A673 (cell line): Measurements from ENCODE around the gene PEX14. TPM values are rescaled to one million over a fixed set of nuclear protein-coding genes. Genes with fewer than 3 reads are reported as not detected.

ENCODE experiments used
- BruUV-seq: library from RNA; stranded (reverse); fragments of 400-500 nt; replicated peaks from 2 replicates; lab custom pipeline; 2021; lab: Mats Ljungman, UMichigan
- CTCF ChIA-PET: fragments of 300-600 bp; sonication (Branson Sonifier 250); formaldehyde crosslinking; loops from one replicate; lab custom pipeline; 2022; ENCODE audit warnings: antibody characterized with exemption; lab: Charles Lee
- POLR2A ChIA-PET: fragments of 300-600 bp; sonication (Branson Sonifier 250); formaldehyde crosslinking; loops from one replicate; lab custom pipeline; 2022; ENCODE audit warnings: antibody characterized with exemption; ENCODE audit not compliant: low non-redundant PET; lab: Charles Lee
- DNase-seq: peaks from one replicate; pipeline ENCODE4 v3.0.0-alpha.2; 2015; ENCODE audit warnings: low spot score
- H3K27ac ChIP-seq: fragments of 200-600 bp; sonication (generic); 2 replicates; pipeline ENCODE4 v1.5.1; 2016; ENCODE audit warnings: mixed run types, low read depth, mild to moderate bottlenecking, mixed read lengths, antibody characterized with exemption, low read length; ENCODE audit not compliant: poor library complexity, severe bottlenecking
- H3K27me3 ChIP-seq: fragments of 200-600 bp; sonication (generic); replicated peaks from 2 replicates; pipeline ENCODE4 v1.6.1; 2017; ENCODE audit warnings: mixed run types, low read depth, mild to moderate bottlenecking, mixed read lengths, antibody characterized with exemption, low read length; ENCODE audit not compliant: insufficient read depth, poor library complexity
- H3K36me3 ChIP-seq: fragments of 200-600 bp; sonication (generic); 2 replicates; pipeline ENCODE4 v1.6.1; 2016; ENCODE audit warnings: mixed run types, mild to moderate bottlenecking, mixed read lengths, antibody characterized with exemption, low read length; ENCODE audit not compliant: insufficient read depth, poor library complexity, severe bottlenecking
- H3K4me1 ChIP-seq: fragments of 200-600 bp; sonication (generic); 2 replicates; pipeline ENCODE4 v1.6.1; 2017; ENCODE audit warnings: mixed run types, mild to moderate bottlenecking, mixed read lengths, antibody characterized with exemption, low read length; ENCODE audit not compliant: insufficient read depth, poor library complexity, severe bottlenecking
- H3K4me3 ChIP-seq: fragments of 200-600 bp; sonication (generic); 2 replicates; pipeline ENCODE4 v1.5.1; 2016; ENCODE audit warnings: low read depth, mixed run types, mild to moderate bottlenecking, mixed read lengths, low read length; ENCODE audit not compliant: poor library complexity, severe bottlenecking
- H3K9me3 ChIP-seq: fragments of 200-600 bp; sonication (generic); 2 replicates; pipeline ENCODE4 v1.6.1; 2016; ENCODE audit warnings: mixed run types, low read depth, mild to moderate bottlenecking, mixed read lengths, antibody characterized with exemption, low read length; ENCODE audit not compliant: poor library complexity, severe bottlenecking
- EZH2 ChIP-seq: fragments of 200-600 bp; sonication (generic); IDR thresholded peaks from 2 replicates; pipeline ENCODE4 v1.6.1; 2017; ENCODE audit warnings: borderline replicate concordance, low read depth, mild to moderate bottlenecking, mixed read lengths, antibody characterized with exemption, low read length; ENCODE audit not compliant: poor library complexity, severe bottlenecking
- intact Hi-C: fragments of 100-400 bp; cut with micrococcal nuclease; formaldehyde crosslinking; loops from one replicate; pipeline ENCODE4 v1.10.0; 2022; ENCODE audit not compliant: unreplicated experiment
- total RNA-seq: library from RNA; stranded (reverse); gene quantifications from 2 replicates; pipeline ENCODE4 v1.2.3, GENCODE V29; 2021
- TF ChIP-seq, protein P1 (sequence below): fragments of 300-800, 200-600 bp; sonication (generic); conservative IDR thresholded peaks from 2 replicates; pipeline ENCODE4 v1.5.1; 2017; ENCODE audit warnings: low read depth, mild to moderate bottlenecking, antibody characterized with exemption, low read length, moderate library complexity, mixed read lengths

Gene PEX14
- total RNA-seq, 1 experiment from 2014 or later, result 26.8 TPM

DNA sequence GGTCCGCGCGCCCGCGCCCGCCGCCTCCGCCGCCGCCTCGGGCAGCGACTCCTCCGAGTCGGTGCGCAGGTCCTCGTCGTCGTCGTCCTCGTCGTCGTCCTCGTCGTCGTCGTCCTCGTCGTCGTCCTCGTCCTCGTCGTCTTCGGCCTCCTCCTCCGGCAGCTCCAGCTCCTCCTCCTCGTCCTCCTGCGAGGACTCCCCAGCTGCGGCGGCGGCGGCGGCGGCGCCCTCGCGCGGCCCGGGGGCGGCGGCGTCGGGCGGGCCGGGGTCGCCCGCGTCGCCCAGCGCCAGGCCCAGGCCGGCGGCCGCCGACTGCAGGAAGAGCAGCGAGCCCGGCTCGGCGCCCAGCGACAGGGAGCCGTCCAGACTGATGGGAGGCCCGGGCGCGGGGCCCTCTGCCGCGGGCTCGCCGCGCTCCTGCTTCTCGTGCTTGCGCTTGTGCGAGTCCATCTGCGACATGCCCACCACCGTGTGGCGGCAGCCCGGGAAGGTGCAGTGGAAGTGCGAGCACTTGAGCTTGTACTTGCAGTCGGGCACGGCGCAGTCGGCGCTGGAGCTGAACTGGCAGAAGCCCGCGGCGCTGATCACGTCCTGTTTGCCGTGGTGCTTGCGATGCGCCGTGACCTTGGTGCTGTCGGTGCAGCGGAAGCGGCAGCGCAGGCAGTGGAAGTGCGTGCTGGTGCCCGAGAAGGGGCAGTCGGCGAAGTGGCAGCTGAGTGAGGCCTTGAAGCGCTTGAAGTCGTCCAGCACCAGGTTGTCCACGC is 164.4 kb downstream of the PEX14 start:
- Histone ChIP-seq H3K27ac (no peak overlapping the region), H3K4me3 (no peak overlapping the region), H3K9me3 (no peaks in the 10 kb centered on the region), H3K4me1 (peaks cover 32% of the 10 kb centered on the region), H3K36me3 (no peaks in the 10 kb centered on the region), H3K27me3 (no peaks in the 10 kb centered on the region)
- TF ChIP-seq EZH2, result no peak
- TF ChIP-seq, protein P1, sequence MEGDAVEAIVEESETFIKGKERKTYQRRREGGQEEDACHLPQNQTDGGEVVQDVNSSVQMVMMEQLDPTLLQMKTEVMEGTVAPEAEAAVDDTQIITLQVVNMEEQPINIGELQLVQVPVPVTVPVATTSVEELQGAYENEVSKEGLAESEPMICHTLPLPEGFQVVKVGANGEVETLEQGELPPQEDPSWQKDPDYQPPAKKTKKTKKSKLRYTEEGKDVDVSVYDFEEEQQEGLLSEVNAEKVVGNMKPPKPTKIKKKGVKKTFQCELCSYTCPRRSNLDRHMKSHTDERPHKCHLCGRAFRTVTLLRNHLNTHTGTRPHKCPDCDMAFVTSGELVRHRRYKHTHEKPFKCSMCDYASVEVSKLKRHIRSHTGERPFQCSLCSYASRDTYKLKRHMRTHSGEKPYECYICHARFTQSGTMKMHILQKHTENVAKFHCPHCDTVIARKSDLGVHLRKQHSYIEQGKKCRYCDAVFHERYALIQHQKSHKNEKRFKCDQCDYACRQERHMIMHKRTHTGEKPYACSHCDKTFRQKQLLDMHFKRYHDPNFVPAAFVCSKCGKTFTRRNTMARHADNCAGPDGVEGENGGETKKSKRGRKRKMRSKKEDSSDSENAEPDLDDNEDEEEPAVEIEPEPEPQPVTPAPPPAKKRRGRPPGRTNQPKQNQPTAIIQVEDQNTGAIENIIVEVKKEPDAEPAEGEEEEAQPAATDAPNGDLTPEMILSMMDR, result no peak
- no peak for DNase-seq
- no TSS peak for BruUV-seq
- intact Hi-C loops, result no loop called here
- CTCF ChIA-PET, result no interaction called here
- POLR2A ChIA-PET, result interaction anchor here (0.7 kb wide), 1 partner anchor 623 kb away, joined by 3 read pairs; no protein-coding TSS in a partner anchor

DNA sequence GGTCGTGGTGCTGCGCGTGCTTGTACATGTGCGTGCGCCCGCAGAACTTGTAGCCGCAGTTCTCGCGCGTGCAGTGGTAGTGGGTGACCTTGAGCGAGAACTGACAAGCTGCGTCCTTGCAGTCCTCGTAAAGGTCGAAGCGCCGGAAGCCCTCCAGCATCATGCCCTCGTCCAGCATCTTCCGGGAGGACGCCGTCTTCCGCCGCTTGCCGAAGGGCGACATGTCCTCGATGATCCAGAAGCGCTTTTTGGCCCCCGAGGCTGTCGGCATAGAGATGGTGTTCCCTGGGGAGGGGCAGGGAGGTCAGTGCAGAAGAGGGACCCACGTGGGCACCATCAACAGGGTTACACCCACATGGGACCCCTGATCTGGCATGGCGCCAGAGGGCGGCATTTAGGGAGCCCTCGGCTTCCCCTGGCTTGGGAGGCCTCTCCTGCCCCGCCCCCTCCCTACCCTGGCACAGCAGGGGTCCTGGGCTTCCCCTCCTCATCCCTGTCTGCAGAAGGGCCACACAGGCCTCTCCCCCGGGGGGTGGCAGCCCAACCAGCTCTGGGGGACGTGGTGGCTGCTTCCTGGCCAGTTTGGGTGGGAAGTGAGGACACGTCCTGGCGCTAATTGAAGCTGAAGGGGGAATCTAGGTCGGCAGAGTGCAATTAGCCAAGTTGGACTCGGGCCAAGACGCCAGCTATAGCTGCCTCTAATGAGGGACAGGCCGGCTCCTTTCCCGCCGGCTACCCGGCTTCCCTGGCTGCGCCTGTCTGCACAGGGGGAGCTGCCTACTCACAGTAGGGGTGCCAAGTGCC is 165.2 kb downstream of the PEX14 start:
- DNase-seq, result peak; percentile 70
- Histone ChIP-seq H3K36me3 (no peaks in the 10 kb centered on the region), H3K27me3 (no peaks in the 10 kb centered on the region), H3K4me1 (peaks cover 24% of the 10 kb centered on the region), H3K4me3 (no peak overlapping the region), H3K27ac (no peak overlapping the region), H3K9me3 (no peaks in the 10 kb centered on the region)
- TF ChIP-seq EZH2, result no peak
- TF ChIP-seq, protein P1, result no peak
- POLR2A ChIA-PET, result no interaction called here
- intact Hi-C loops, result no loop called here
- BruUV-seq, result no TSS peak
- CTCF ChIA-PET, result no interaction called here

DNA sequence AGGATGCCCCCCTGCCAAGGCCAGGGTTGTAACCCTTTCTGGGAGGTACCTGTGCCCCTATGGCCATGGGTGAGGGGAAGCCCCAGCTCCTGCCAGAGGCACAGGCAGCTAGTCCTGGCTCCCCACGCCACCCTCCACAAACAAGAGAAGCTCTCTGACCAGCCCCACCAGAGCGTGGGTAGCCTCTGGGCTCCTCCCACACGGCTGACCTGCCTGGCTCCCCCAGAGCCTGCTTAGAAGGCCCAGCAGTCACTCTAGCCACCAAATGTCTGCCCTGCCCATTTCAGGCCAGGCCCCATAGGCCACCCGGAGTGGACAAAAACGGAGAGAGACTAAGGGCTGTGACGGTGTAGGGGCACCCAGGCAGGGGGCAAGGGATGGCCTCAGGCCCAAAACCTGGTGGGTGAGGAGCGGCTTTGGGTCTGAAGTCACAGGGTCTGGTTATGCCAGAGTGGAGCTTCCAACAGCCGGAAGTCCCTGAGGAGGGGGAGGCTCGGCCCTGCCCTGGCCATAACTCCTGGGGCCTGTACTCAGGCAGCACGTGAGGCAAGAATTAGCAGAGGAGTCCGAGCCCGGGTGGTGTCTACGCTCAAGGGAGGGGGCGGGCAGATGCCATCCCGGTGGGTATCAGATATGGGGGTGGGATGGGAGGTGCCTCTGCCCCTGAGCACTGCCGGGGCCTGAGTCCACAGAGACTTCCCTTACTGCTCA is 166.2 kb downstream of the PEX14 start:
- POLR2A ChIA-PET, result no interaction called here
- CTCF ChIA-PET, result no interaction called here
- Histone ChIP-seq H3K36me3 (no peaks in the 10 kb centered on the region), H3K4me3 (no peak overlapping the region), H3K27ac (no peak overlapping the region), H3K4me1 (peaks cover 14% of the 10 kb centered on the region), H3K9me3 (no peaks in the 10 kb centered on the region), H3K27me3 (no peaks in the 10 kb centered on the region)
- no peak for DNase-seq
- intact Hi-C loops, result no loop called here
- BruUV-seq, result no TSS peak
- no peak for TF ChIP-seq EZH2
- TF ChIP-seq, protein P1, result no peak
